ENCODE measurements around the gene PLXDC2.

PLXDC2 gene

DNA sequence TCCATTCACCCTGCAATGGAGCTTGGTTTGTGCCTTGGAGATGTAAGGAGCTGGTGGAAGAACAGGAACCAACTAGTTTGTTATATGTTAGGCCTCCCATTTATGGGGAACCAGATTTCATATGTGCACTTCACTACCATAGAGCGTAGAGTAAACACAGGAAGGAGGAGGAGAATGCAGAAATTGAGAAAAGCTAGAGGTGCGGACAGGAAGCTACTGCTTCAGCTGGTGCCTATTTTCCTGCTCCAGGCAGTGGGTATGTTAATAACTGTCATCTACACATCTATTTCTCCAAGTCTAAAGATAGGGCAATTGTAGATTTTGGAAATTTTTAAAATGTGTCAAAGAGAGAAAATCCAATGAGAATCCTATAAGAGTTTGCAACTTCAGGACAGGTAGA lies 482.2 kb downstream of the PLXDC2 start:
- DNase-seq = no peak

DNA sequence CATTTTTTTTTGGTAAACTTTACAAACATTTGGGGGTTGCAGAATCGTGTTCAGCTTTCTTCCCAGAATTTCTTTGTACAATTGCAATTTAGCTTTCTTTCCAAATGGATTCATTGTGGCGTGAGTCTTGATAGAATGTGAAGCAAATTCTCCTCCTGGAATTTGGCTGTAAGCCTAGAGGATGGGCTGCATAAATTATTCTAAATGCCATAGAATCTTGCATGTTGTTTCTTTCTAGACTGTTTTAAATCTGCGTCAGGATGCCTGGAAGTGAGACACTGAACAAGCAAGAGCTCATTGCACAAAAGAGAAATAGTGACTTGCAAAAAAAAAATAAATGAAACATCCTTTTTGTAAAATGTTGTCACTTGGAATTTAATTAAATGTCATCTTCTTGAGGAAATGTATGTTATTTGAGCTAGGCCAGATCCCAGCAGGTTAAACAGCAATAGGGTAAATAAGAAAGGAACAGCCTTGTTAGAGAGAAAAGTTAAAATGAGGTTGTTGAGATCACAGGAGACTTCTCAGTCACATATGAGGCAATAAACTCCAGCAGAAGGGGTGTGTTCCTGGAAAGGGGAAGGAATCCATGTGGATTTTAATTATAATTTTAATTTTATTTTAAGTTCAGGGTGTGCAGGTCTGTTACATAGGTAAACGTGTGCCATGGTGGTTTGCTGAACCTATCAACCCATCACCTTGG lies 483.0 kb downstream of the PLXDC2 start:
- DNase-seq = no peak

DNA sequence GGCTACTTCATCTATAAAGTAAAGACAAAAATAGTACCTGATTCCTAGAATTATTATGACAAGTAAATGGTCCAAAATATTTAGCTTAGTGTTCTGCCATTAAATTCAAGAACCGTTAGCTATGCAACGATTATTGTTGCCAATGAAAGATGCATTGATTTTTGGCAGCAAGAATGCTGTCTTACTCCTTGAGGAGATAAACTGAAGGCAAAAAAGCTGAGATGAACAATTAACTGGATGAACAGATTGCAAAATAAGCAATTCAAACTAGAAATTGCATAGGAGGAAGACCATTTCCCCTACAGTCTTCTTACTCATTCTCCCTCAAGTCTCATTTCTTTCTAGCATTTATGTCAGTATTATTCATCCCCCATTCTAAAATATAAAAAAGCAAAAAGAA lies 484.5 kb downstream of the PLXDC2 start:
- DNase-seq = no peak

DNA sequence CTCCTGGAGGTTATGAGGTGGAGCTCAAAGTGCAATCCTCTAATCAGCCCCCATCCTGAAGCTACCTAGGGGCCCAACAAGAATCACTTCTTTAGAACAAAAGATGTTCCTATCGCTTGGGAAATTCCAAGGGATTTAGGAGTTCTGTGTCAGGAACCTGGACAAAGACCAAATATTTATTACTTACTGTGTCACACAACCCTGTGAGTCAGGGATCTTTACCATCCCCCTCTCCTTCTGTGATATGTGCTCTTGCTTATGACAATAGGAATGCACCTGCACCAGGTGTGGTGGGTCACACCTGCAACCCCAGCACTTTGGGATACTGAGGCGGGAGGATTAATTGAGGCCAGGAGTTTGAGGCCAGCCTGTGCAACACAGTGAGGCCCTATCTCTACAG lies 485.8 kb downstream of the PLXDC2 start:
- no peak for DNase-seq

DNA sequence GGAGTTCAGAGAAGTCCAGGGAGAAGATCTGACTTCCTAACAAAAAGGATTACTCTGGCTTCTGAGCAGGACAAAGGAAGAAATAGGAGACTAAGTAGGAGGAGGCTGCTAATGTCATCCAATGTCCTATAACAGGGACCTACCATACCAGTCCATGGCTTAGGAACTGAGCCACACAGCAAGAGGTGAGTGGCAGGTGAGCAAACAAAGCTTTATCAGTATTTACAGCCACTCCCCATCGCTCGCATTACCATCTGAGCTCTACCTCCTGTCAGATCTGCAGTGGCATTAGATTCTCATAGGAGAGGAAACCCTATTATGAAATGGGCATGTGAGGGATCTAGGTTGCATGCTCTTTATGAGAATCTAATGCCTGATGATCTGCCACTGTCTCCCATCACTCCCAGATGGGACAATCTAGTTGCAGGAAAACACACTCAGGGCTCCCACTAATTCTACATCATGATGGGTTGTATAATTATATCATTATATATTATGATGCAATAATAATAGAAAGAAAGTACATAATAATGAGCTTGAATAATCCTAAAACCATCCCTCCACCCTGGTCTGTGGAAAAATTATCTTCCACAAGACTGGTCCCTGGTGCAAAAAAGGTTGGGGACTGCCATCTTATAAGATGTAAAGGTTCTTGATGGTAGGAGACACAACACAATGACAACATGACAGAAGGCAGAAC lies 487.4 kb downstream of the PLXDC2 start:
- DNase-seq = no peak

DNA sequence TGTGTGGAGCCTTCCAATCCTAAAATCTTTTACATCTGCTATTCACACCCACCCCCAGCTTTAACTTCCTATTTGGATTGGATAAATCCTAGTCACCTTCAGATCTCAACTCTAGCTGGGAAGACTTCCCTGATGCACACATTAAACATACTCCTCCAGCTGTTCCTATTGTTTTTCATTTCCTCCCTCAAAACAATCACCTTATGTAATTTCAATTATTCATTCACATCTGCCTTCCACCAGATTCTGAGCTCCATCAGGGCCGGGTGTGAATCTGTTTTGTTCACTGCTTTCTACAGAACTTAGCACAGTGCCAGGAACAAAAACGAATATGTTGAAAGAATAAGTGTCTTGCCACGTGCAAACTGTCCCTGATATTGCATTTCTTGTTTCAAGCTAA lies 497.4 kb downstream of the PLXDC2 start:
- no peak for DNase-seq

DNA sequence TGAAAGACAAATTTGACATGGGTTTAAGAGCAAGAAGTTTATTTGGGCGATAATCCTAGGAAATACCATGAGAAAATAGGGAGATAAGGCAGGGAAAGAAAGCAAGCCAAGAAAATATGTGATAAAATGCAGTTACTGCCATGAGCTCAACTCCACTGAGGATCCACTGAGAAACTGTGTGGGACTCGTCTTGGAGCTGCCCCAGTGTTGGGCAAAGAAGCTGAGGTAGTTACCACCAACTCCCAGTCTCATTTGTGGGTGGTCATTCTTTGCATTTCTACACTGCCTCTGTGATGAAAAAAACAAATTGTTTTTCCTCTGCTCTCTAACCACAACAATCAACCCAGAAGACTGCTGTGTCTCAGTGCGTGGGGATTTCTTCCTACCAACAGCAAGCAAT lies 498.2 kb downstream of the PLXDC2 start:
- no peak for DNase-seq

DNA sequence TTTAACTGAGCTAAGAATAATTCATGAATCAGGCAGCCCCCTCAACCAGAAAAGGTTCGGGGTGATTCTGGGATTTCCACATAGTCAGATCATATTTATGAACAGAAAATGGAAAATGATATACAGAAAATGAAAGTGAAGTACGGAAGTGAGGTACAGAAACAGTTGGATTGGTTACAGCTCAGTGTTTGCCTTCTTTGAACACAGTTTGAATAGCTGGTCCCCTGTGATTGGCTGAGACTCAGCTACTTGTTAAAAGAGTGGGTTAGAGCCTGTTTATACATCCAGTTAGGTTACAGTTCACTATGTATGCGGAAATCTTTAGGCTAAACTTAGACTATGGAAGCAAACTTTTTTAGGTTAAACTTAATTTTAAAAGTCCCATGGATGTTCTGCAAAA lies 511.7 kb downstream of the PLXDC2 start:
- no peak for DNase-seq

DNA sequence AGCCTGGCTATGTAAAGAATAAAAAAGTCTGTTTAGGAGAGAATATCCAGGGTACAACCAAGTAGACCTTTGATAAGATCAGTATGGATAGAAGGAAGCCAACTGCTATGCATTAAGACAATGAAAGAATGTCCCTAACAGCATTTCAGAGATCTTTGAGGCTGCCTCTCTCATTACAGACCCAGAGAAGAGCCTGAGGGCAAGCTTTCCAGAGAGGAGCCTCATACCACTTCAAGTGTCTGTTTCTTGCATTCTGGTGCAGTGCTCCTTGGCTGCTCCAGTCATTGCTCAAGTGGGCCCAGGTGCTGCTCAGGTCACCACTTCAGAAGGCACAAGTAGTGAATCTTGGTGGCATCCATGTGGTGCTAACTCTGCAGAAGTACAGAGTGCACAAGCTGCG lies 514.0 kb downstream of the PLXDC2 start:
- DNase-seq = no peak

DNA sequence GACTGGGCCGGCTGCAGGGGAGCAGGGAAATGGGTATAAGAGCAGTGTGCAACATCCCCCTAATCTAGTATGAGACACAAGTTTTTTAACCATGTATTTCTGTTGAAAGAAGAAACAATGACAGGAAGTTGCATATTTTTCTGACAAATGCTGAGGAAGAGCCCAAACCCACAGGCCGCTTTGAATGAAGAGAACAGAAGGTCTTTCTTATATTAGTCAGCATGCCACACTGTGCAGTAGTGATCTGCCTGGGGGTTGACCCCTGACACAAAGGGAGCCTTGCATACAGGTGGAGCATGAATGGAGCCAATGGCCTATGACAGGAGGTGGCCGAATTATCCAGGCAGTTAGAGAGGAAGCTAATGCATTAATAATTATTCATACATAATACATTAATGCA lies 518.3 kb downstream of the PLXDC2 start:
- DNase-seq = no peak

Data from midbrain (tissue), 1 donor.